H1 (cell line): ENCODE results near the gene MCEMP1. TPM values are rescaled to one million over a fixed set of nuclear protein-coding genes. Genes with fewer than 3 reads are reported as not detected.

ENCODE experiments used
- CBX8 ChIP-seq: fragments of 300-800, 300-1000 bp; sonication (generic); IDR thresholded peaks from 2 replicates; pipeline ENCODE4 v1.7.1; 2016; ENCODE audit warnings: low read depth, low read length, borderline replicate concordance
- EGR1 ChIP-seq: IDR thresholded peaks from 2 replicates; pipeline ENCODE4 v1.6.1; 2011; ENCODE audit warnings: low read depth, low read length, borderline replicate concordance
- FOSL1 ChIP-seq: IDR thresholded peaks from 2 replicates; pipeline ENCODE4 v1.6.1; 2011; ENCODE audit warnings: mild to moderate bottlenecking, low read depth, low read length, moderate library complexity; ENCODE audit not compliant: insufficient read depth
- MAFK ChIP-seq: IDR thresholded peaks from 2 replicates; pipeline ENCODE4 v1.6.1; 2012; ENCODE audit warnings: low read depth, mild to moderate bottlenecking, improper control_type of control experiment, low read length
- NANOG ChIP-seq: IDR thresholded peaks from 2 replicates; pipeline ENCODE4 v1.6.1; 2011; ENCODE audit warnings: low read length, low read depth, mild to moderate bottlenecking, inconsistent platforms; ENCODE audit not compliant: insufficient read depth, poor library complexity, severe bottlenecking
- POLR2AphosphoS5 ChIP-seq: IDR thresholded peaks from 2 replicates; pipeline ENCODE4 v1.6.1; 2011; ENCODE audit warnings: low read depth, low read length
- SIN3A ChIP-seq, 2 experiments: IDR thresholded peaks in 1 of 2; conservative IDR thresholded peaks in 1 of 2; 2 replicates each; pipeline ENCODE4 v1.6.1; 2011 to 2012; ENCODE audit warnings: low read length in 2 of 2, improper control_type of control experiment in 1 of 2, low read depth in 1 of 2, mild to moderate bottlenecking in 1 of 2
- polyA plus RNA-seq, 7 experiments: library from polyadenylated mRNA; depleted of rRNA in 3 of 7; stranded (reverse) in 5 of 7; unstranded in 2 of 7; fragments of >200 nt in 5 of 7; fragments of 200-250 nt in 2 of 7; gene quantifications; 1 replicate in 5 of 7; 2 replicates in 1 of 7; 4 replicates in 1 of 7; pipeline versions ENCODE4 v1.2.1 to v1.2.3, GENCODE V29; 2011 to 2013; ENCODE audit warnings: missing spikeins in 2 of 7, mixed read lengths in 2 of 7
- total RNA-seq: library from RNA; stranded (reverse); fragmentation: NEBNext Ultra II Directional; extraction: Animal tissue kit (Norgen Biotek cat#: 25700); gene quantifications from 2 replicates; pipeline ENCODE4 v1.2.1, GENCODE V29; 2021

Gene MCEMP1
- total and polyA plus RNA-seq, 2 of the 8 experiments (the other 6 are each of a cell fraction or from before 2014, with no cell fraction given), result not detected

DNA sequence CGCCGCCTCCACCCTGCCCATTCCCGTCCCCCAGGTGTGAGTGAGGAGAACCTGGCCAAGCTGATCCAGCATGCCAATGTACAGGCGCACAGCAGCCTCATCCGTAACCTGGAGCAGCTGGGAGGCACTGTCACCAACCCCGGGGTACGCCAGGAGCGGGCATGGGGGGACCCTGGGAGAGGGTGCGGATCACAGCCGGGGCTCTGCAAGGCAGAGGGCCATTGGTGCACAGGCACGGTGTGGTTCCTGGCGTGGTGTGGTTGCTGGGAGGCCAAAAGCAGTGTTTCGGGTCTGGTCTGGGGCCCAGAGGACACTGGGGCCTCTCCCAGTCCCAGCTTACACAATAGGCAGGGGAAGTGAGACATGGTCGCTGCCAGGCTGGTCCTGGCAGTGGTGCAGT, 31.7 kb upstream of the MCEMP1 start (continued):
- TF ChIP-seq FOSL1 (no peak), MAFK (no peak), CBX8 (no peak), NANOG (no peak), EGR1 (no peak), SIN3A (conservative IDR thresholded peaks at IDR 0.05 in 1 of 2, IDR thresholded peaks at IDR 0.05 in 1 of 2; ENCODE audit: low read depth in 1 of 2, low read length in 2 of 2) (no peak), POLR2AphosphoS5 (no peak)
